Measurements from ENCODE around the gene C2.
"Not testable (repeated sequence)": the region's sequence is repeated elsewhere in the genome, so short reads cannot be mapped to it uniquely, and the experiment has no call there.

The C2 gene

DNA sequence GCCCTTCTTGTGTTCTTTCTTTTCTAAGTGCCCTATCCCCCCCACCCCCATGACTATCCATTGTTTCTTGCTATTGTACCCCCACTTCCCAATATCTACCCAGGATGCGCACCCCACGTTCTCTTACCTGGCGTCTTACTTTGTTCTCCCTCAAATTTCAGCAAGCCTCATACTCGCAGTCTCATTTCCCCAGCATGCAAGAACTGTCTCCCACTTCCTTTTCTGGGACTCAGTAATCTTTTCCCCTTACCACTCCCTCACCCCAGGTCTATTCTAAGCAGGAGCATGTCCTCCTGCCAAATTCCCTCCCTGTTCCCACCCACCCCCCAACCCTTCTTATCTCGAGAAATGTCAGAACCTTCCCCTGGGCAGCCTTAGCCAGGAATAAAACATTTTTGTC is 28.3 kb upstream of the C2 start:
- DNase-seq = no peak

DNA sequence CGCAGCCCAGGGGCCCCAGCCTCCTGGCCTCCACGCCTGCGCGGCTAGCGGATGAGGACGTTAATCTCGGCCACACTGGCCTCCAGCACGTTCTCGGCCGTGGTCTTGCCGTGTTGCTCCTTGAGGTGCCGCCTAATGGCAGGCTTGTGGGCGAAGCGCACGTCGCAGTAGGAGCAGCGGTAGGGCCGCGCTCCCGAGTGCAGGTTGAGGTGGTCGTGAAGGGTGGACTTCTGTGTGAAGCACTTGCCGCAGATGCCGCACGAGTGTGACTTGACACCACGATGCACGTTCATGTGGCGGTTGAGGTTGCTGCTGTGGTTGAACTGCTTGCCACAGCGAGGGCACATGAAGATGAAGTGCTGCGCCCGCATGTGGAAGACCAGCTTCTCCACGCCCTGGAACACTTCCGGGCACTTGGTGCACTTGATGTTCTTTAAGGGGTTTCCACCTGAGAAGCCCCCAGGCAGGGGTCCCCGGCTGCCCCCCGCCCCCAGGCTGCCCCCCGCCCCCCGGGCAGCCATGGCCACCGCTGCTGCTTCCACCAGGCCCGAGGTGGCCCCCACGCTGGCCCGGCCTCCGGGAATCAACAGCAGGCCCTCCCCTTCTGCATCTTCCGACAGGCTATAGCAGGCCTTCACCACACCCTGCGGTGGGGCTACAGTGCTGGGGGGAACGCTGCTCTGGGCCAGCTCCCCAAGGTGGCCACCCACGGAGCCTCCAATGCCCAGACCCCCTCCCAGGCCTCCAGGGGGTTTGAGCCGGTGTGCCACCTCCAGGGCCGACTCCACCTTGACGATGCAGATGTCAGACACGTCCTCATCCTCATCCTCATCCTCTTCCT is 27.4 kb upstream of the C2 start:
- DNase-seq = no peak

DNA sequence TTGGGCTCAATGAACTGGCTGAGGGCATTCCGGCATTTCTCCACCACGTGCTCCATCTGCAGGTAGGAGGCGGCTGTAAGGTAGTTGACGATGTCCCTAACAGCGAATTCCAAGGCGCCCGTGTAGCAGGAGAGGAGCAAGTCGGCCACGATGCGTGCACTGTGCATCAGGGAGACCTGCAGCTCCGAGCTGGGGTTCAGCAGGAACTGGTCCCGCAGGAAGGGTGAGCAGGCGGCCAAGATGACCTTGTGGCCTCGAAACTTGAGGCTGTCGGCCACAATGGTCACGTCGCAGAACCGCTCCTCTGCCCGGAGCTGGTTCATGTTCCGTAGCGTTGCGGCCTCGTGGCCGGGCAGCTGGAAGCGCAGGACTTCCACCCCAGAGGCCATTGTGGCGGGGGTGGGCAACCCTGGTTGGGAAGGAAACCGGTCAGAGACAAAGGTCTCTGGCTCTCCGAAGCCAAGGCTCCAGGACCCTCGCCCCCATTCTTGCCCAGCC is 26.6 kb upstream of the C2 start:
- DNase-seq = no peak

DNA sequence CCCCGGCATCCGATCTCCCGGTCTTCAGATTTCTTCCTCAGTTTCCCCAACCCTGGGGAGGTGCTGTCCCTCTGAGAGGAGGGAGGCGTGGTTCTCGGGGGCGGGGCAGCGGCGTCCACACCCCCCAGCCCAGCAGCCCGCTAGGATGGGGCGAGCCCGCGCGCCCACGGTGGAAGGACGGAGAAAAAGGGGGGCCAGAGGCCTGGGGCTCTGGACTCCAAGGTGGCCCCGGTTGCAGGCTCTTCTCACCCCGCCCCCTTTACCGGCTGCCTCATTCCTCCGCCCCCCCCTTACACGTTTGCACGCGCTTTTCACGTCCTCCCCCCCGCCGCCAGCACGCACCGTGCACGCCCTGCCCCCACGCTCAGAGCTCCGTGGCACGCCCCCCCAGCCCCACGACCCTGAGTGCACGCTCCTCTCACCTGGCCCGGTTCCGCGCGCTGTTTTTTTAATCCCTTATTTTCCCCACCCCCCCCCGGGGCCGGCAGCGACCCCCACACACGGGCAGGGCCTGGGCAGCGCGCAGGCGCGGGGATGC is 26.0 kb upstream of the C2 start:
- no peak for DNase-seq

DNA sequence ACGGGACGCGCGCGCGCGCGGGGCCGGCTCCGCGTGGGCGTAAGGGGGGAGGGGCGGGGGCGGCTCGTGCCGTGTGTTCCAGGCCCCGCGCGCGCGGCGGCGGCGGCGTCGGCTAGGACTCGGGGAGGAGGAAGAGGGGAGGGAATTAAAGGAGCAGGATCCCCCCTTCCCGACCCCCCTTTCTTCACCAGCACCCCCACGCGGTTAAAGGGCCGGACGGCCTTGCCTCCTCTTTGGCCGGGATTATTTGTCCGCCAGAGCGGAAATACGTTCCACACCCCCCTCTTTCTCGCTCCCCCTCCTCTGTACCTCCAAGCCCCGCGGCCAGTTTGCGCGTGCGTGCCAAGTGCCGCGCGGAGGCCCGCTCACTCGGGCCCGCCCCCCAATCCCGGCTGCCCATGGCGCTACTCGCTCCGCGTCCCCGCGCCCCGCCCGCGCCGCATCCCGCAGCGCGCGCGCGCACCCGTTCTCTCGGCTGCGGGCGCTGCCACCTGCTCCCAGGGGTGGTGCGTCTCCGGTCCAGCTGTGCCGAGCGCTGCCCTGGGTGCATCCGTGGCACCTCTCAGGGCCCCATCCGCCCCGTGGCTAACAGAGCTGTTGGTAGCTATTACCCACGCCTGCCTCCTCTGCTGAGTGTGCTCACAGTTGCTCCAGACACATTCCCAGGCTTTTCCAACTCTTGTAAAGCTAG is 25.4 kb upstream of the C2 start, which contains the start of gene ZBTB12:
Gene ZBTB12, minus strand, starts transcription at position 134 of the 691 bp plus-strand sequence. CDS start 781 bp downstream, outside the sequence.
- peak; percentile 87 for DNase-seq

DNA sequence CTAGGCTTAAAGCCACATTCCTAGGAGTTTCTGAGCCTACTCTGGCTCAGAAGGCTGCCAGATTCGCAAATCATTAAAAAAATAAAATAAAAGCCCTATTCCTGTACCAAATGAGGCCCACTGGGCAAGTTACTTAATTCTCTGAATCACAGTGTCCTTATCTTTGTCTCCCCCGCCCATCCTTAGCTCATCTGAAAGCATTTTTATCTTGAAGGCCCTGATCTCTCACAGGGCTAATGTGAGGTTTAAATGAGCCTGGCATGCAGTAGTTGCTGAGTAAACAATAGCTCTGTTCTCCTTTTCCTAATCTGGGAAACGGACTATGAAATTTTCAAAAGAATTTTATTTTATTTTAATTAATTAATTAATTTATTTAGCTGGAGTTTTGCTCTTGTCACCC is 23.6 kb upstream of the C2 start:
- no peak for DNase-seq

DNA sequence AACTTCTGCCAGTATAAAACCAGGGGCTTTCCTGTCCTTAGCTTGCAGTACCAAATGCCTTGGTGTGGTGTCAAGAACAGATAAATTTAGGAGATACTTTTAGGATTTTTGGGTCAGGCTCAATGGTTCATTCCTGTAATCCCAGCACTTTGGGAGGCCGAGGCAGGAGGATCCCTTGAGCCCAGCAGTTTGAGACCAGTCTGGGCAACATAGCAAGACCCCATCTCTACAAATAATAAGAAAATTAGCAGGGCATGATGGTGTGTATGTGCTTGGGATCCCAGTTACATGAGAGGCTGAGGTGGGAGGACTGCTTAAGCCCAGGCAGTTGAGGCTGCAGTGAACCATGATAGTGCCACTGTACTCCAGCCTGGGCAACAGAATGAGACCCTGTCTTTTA is 22.5 kb upstream of the C2 start:
- no peak for DNase-seq

DNA sequence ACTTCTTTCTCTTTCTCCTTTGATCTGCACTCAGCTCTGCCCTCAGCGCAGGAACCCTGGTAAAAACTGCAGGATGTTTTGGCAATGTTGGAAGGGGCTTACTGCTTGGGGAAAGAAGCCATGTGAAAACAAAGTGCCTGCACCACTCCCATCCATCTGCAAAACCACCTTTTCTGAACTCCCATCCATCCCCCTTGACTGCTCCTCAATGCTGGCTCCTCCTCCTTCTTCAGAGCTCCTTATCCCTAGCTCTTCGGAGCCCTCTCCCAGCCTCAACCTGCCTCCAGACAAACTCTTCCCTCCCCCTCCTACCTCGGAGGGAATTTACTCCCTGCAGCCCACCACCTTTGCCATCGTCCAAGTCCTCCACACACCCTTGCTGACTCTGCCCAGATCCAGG is 21.4 kb upstream of the C2 start:
- no peak for DNase-seq

DNA sequence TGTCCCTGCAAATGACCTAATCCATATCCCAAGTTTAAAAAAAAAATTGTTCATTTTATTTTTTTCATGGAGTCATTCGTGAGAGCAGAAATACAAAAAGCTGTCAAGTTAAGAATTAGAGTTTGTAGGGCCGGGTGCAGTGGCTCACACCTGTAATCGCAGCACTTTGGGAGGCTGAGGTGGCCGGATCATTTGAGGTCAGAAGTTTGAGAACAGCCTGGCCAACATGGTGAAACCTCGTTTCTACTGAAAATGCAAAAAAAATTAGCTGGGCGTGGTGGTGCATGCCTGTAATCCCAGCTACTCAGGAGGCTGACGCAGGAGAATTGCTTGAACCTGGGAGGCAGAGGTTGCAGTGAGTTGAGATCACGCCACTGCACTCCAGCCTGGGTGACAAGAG is 20.8 kb upstream of the C2 start:
- not testable (repeated sequence) for DNase-seq

DNA sequence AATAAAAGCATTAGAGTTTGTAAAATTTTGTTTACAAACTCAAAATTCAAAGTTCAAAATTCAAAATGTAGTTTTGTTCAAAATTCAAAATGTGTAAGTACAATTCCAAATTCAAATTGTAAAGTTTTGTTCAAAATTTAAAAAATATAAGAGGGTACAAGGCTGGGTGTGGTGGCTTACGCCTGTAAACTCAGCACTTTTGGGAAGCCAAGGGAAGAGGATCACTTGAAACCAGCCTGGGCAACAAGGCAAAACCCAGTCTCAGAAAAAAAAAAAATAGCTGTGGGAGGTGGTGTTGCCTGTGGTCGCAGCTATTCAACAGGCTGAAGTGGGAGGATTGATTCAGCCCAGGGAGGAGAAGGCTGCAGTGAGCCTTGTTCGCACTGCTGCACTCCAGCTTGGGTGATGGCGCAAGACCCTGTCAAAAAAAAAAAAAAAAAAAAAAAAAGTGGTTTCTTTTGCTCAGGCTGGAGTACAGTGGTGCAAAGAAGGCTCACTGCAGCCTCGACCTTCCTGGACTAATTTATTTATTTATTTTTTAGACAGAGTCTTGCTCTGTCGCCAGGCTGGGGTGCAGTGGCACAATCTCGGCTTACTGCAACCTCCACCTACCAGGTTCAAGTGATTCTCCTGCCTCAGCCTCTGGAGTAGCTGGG is 20.2 kb upstream of the C2 start:
- no peak for DNase-seq

DNA sequence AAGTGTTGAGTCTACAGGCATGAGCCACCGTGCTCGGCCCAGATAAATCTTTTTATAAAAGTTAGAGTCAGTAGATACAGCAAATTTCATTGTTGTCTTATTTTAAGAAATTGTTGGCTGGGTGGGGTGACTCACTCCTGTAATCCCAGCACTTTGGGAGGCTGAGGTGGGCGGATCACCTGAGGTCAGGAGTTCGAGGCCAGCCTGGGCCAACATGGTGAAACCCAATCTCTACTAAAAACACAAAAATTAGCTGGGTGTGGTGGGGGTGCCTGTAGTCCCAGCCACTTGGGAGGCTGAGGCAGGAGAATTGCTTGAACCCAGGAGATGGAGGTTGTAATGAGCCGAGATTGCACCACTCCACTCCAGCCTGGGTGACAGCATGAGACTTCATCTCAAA is 19.3 kb upstream of the C2 start:
- DNase-seq = not testable (repeated sequence)

DNA sequence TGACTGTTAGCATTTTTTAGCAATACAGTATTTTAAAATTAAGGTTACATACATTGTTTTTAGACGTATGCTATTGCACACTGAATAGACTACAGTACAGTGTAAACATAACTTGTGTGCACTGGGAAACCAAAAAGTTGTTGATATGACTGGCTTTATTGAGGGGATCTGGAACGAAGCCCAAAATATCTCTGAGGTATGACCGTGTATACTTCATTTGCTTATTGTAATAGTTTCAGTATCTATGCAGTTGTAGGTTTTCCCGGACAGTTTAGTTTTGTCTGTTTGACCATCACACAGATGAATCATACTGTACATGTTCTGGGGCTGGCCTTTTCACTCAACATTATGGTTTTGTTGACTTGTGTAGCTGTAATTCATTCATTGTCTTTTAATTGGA is 18.7 kb upstream of the C2 start:
- DNase-seq = no peak

DNA sequence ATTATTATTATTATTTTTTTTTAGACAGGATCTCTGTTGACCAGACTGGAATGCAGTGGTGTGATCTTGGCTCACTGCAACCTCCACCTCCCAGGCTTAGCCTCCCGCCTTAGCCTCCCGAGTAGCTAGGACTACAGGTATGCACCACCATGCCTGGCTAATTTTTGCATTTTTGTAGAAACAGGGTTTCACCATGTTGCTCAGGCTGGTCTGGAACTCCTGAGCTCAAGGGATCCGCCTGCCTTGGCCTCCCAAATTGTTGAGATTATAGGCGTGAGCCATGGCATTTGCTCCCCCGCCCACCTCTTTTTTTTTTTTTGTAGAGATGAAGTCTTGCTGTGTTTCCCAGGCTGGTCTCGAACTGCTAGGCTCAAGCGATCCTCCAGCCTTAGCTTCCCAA is 18.2 kb upstream of the C2 start:
- DNase-seq = not testable (repeated sequence)

DNA sequence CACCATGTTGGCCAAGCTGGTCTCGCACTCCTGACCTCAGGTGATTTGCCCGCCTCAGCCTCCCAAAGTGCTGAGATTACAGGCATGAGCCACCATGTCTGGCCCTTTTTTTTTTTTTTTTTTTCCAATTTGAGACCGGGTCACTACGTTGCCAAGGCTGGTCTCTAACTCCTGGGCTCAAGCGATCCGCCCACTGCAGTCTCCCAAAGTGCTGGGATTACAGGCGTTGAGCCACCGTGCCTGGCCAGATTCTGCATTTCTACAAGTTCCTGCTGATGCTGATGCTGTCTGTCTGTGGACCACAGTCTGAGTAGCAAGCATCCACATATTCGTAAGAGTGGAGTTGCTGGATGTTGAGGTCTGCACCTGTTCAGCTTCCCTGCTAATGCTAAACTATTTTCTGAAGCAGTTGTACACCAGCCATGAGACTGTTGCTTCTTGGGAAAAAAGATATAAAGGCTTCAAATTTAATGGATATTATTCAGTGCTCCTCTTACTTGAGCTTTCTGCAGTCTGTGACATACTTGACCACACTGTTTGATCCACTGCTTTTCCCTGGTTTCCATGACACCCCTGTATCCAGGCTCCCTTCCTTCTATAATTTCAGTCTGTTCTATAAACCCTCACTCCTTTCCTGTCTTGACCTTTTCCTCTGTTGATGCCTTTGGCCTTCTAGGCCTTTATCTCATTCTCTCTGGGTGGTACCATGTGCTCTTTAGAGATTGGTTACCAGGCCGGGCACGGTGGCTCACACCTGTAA is 15.5 kb upstream of the C2 start:
- no peak for DNase-seq

DNA sequence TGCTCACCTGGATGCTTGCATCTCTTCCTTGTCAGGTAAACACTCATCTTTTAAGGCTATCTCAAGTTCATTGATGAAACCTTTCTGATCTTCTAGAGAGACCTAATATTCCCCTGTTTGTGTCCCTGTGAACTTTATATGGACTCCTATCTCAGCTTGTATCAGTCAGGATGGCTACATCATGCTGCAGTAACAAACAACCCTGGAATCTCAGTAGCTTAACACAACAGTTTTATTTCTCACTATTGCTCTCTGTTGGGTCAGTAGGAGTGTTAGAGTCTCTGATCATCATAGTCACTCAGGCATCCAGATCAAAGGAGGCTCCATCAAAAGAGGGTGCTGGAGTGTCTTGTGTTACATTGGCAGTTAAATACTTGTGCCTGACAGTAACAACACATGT is 12.2 kb upstream of the C2 start:
- DNase-seq = no peak

DNA sequence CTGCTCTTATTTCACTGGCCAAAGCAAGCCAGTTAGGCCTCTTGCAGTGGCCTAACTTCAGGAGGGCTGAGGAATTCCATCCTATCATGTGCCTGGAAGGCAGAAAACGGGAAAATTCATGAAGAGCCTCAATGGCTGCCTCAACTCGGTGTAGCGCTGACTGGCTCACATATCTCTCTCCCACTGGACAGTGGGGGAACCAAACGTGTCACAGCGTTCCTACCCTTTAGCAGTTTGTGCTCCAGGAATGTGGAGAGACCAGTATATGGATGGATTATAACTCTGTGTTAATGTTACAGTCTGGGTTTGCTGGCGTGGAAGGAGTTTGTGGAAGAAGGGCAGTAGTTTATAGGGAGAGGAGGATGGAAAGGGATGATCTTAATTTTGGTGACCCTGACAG is 11.8 kb upstream of the C2 start:
- no peak for DNase-seq

DNA sequence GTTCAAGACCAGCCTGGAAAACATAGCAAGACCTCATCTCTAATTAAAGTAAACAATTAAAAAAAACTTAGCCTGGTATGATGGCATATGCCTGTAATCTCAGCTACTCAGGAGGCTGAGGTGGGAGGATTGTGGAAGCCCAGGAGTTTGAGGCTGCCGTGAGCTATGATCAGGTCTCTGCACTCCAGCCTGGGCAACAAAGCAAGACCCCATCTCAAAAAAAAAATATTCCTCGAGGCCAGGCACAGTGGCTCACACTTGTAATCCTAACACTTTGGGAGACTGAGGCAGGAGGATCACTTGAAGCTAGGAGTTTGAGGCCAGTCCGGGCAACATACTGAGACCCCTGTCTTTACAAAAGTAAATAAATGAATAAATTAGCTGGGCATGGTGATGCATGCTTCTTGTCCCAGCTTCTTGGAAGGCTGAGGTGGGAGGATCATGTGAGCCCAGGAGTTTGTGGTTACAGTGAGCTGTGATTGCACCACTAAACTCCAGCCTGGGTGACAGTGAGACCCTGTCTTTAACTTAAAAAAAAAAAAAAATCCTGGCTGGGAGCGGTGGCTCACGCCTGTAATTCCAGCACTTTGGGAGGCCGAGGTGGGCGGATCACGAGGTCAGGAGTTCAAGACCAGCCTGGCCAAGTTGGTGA is 9.3 kb upstream of the C2 start:
- no peak for DNase-seq

DNA sequence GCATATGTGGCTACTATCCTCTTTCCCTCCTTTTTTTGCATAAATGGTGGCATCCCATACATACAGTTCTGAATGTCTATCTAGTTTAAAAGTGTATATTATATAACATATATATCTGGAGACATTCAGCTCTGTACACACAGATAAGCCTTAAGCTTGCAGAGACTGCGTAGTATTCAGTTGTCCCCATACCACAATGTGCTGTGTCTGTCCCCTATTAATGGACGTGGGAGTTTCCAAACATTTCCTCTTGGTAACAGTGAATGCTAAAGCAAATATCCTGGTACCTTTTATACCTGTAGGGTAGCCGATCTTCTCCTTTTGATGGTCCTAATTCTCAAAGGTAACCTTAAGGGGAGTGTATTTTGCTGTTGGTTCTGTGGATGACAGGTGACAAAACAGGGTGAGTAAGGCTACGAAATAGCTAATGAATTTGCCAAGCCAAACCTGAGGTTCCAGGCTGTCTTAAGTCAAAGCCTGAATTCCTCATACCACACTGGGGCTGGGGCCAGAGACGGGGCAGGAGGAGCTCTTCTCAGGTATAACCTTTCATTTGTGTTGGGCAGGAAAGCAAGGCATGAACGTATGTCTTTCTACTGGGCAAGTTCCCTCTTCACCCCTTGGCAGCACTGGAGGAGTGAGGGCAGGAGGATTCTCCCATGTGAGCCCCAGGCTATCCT is 7.8 kb upstream of the C2 start:
- DNase-seq = no peak

DNA sequence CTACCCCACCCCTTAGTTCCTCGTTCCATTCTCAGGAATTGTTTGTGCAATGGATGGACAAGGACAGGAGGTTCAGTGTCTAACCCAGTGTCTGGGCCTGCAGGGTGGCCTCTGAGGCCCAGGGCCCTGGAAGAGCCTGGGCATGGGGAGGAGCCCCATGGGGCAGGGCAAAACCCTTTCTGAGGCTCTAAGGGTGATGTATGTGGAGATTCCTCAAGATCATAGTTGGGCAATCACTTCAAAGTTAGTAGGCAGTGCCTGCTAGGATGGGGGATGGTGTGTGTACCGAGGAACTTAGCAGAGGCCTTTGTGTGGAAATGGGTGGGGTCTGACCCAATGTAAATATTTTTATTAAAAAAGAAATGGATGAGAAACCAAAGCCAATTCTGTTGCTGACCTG is 6.7 kb upstream of the C2 start:
- no peak for DNase-seq

DNA sequence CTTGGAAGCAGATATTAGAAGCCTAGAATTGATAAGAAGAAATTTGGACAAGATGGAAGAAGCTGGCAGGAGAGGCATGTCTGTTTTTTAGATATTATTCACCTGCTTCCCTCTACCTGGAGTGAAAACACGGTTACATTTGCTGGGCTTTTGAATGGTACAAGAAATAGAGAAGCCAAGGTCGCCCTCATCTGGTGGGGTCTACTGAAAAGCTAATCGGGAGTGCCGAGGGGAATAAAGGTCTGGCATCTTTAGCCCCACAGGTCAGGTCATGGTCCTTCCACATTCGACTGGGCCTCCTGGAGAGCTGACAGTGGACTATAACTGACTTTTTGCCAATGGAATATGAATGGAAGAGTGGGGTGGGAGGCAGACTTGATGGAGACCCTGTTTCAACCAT is 4.6 kb upstream of the C2 start:
- DNase-seq = no peak

DNA sequence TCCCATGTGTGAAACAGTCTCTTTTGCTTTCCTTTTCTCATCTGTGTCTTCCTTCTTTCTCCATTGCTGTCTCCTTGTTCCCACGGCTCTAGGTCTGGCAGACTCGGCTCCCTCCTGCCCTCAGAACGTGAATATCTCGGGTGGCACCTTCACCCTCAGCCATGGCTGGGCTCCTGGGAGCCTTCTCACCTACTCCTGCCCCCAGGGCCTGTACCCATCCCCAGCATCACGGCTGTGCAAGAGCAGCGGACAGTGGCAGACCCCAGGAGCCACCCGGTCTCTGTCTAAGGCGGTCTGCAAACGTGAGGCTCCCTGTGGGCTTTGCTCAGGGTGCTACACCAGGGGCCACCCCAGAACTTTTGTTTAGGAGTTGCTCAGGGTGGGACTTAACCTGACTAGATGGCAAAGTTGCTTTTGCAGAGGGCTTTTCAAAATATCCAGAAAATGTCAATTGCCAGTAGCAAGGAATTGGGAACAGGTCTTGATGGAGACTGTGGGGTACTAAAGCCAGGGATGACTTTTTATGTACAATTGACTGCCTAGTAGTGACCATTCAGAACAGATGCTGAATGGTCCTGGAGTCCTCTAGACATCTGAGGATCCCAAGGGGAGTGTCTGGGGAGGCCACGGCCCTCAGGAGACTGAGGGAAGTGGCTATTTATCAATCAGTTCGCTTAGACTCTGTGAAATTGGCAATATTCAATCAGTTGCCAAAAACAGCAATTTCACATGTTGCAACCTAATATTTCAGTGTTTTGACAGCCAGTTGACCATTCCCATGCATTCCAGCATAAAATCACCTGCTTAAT is 550 bp downstream of the C2 start:
- no peak for DNase-seq

All from NCI-H1092 (cell line).